T-helper 1 cell treated with Interleukin-12 subunit alpha and Interleukin-12 subunit beta and Interleukin-4 antibody, amounts not matched to agents 30 μg/mL and 1 μg/mL, for 36 hours (primary cell): ENCODE data around the gene CEP72.
A peak's percentile ranks its signal among the peaks of the same experiment; 100 is the strongest.

Experiments
- H3K27ac Mint-ChIP-seq: one replicate; pipeline ENCODE4 v1.8.0; 2021; ENCODE audit warnings: mild to moderate bottlenecking, mixed read lengths
- H3K27me3 Mint-ChIP-seq: one replicate; pipeline ENCODE4 v1.8.0; 2021; ENCODE audit warnings: low read depth, mixed read lengths
- H3K36me3 Mint-ChIP-seq: one replicate; pipeline ENCODE4 v1.8.0; 2021; ENCODE audit warnings: low read depth, mixed read lengths
- H3K4me1 Mint-ChIP-seq: one replicate; pipeline ENCODE4 v1.8.0; 2021; ENCODE audit warnings: low read depth, mixed read lengths
- H3K4me3 Mint-ChIP-seq: one replicate; pipeline ENCODE4 v1.8.0; 2021; ENCODE audit warnings: mild to moderate bottlenecking, moderate library complexity, mixed read lengths
- H3K9me3 Mint-ChIP-seq: one replicate; pipeline ENCODE4 v1.8.0; 2021; ENCODE audit warnings: mixed read lengths

The CEP72 gene

DNA sequence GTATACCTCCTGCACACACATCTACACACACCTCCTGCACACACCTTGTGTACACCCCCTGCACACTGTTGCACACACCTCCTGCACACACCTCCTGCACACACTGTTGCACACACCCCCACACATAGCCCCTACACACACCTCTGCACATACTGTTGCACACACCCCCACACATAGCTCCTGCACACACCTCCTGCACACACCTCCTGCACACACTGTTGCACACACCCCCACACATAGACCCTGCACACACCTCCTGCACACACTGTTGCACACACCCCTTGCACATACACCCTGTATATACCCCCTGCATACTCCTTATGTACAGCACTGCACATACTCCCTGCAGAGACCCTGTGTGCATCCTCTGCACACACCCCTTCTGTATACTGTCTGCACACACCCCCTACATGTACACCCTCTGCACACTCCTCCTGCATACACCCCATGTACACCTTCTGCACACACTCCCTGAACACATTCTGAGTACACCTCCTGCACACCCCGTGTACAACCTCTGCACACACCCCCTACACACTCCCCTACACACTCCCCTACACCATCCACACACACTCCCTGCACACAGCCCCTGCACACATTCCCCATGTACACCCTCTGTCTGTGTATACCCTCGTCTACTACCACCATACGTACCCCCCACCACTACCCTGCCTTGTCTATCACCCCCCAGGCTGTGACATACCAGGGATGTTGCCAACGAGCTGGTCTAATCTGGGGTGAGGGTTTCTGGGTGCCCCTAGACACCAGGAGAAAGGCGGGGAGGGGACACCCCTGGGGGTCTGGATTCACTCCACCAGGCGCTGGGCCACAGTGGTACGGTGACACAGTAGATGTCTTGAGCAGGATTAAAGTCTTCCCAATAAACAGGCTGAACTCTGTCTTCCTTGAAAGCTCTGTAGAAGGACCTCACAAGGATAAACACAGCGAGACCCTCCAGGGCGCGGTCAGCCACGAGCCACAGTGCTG lies 1.1 kb upstream of the CEP72 start:
- H3K4me1 Mint-ChIP-seq = peaks cover 32% of the 10 kb centered on the region
- H3K27ac Mint-ChIP-seq = peak overlapping the region; percentile 26
- H3K36me3 Mint-ChIP-seq = peaks cover 12% of the 10 kb centered on the region
- peak overlapping the region; percentile 55 for H3K4me3 Mint-ChIP-seq
- H3K9me3 Mint-ChIP-seq = peaks cover 4% of the 10 kb centered on the region
- no peaks in the 10 kb centered on the region for H3K27me3 Mint-ChIP-seq

DNA sequence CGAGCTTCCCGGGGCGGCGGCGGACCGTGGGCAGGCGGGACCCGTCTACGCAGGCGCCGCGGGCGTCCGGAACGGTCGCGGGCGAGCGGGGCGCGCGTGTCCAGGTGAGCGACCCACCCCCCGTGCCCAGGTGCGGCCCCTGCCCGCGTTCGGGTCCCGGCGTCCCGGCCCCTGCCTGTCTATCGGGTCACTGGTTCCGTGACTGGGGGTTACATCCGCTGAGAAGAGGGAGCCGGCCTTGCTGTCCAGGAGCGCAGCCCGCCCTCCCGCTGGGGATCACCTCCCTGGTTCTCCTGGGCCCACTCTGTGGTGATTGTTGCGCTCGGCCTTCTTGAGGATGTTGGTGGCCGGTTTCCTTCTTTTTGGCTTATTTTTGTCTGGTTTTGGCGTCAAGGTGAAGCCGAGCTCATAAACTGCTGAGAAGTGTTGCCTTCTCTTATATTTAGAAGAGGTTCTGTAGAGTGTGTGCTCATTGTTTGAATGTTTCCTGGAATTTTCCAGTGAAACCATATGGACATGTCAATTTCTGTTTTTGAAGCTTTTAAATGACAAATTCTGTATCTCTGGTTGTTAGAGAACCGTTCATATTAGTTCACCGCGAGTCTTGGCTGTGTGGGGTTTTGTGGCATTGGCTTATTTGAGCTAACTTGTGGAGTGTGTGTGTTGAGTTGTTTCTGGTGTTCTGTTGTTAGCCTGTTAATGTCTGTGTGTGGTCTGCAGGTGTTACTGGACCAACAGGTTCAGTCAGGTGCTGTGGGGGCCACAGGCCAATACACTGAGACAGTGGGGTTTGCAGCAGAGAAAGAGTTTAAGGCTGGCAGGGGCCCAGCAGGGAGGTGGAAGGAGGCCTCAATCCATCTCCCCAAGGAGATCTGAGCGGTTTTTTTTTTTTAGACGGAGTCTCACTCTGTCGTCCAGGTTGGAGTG lies 621 bp downstream of the CEP72 start:
- peaks cover 4% of the 10 kb centered on the region for H3K9me3 Mint-ChIP-seq
- peak overlapping the region; percentile 85 for H3K27ac Mint-ChIP-seq
- no peaks in the 10 kb centered on the region for H3K27me3 Mint-ChIP-seq
- peaks cover 32% of the 10 kb centered on the region for H3K4me1 Mint-ChIP-seq
- peak overlapping the region; percentile 96 for H3K4me3 Mint-ChIP-seq
- peaks cover 15% of the 10 kb centered on the region for H3K36me3 Mint-ChIP-seq

DNA sequence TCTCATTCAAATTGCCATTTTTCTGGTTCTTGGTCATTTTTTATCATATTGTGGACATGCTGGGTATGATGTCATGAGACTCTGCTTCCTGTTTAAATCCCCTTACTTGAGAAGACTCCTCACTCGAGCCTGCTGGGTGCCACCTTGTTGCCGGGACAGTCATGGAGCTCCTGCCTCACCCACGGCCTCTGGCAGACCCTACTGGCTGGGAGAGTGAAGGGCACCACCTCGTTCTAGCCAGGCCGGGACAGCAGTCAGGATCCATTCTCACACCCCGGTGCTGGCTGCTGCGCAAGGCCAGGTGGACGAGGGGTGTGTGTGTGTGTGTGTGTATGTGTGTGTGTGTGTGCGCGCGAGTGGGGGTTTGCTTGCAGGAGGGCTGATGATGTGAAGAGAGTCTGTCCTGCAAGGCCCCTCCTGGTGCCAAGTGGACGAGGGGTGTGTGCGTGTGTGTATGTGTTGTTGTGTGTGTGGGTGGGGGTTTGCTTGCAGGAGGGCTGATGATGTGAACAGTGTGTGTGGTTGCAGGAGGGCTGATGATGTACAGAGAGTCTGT lies 4.4 kb downstream of the CEP72 start:
- H3K4me1 Mint-ChIP-seq = peaks cover 27% of the 10 kb centered on the region
- peaks cover 4% of the 10 kb centered on the region for H3K9me3 Mint-ChIP-seq
- H3K27me3 Mint-ChIP-seq = no peaks in the 10 kb centered on the region
- H3K4me3 Mint-ChIP-seq = no peak overlapping the region
- H3K27ac Mint-ChIP-seq = no peak overlapping the region
- peaks cover 24% of the 10 kb centered on the region for H3K36me3 Mint-ChIP-seq

DNA sequence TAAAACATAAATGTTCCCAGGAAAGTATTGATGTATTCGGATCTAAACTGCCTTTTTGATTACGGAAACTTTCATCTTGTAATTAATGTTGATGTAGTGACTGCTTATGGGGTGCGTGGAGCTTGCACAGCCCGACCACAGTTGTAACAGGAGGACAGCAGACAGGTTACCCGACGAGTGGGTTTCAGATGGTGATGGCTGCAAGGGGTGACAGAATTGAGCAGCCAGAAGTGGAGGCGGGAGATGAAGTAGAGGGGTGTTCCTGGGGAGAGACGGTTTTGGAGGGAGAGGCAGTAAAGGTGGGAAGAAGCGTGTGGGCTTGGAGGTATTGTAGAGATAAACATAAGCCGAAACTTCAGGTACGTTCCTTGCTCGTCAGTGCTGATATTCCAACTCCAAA lies 5.8 kb downstream of the CEP72 start:
- Mint-ChIP-seq H3K27me3 (no peaks in the 10 kb centered on the region), H3K27ac (no peak overlapping the region), H3K4me1 (peaks cover 23% of the 10 kb centered on the region), H3K9me3 (peaks cover 2% of the 10 kb centered on the region), H3K36me3 (peaks cover 21% of the 10 kb centered on the region), H3K4me3 (no peak overlapping the region)

DNA sequence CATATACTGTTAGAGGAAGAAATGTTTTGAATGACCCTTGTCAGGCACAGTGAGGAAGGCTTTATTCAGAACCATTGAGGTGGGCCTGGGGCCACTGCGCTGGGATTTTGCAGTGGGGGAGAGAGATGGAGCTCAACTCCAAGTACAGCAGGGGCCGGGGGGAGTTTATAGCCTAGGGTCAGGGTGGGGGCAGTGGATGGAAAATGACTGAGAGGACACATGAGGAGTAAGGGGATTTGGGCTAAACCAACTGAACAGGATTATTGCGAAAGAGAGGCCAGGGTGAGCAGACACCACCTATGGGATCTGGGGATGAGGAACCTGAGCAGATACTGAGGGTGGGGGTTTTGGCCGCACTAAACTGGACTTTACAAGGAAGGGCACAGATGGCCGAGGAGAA lies 6.3 kb downstream of the CEP72 start:
- H3K9me3 Mint-ChIP-seq = no peaks in the 10 kb centered on the region
- no peaks in the 10 kb centered on the region for H3K27me3 Mint-ChIP-seq
- peaks cover 21% of the 10 kb centered on the region for H3K4me1 Mint-ChIP-seq
- peaks cover 20% of the 10 kb centered on the region for H3K36me3 Mint-ChIP-seq
- no peak overlapping the region for H3K4me3 Mint-ChIP-seq
- no peak overlapping the region for H3K27ac Mint-ChIP-seq

DNA sequence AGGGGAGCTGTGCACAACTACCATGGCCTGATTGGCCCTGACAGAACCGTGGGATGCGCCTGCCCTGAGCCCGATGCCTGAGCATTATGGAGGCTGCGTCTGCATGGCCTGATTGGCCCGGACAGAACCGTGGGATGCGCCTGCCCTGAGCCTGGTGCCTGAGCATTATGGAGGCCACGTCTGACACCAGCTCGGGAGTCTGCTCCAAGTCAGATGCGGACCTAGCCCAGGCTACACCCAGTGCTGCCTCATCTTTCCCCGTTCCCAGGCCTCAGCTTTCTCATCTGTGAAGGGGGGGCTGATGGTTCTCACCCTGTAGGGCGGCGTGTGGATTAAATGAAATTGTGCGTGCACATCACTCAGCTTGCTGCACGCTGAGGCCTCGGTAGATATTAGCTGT lies 7.3 kb downstream of the CEP72 start:
- Mint-ChIP-seq H3K27ac (no peak overlapping the region), H3K4me3 (no peak overlapping the region), H3K4me1 (peaks cover 16% of the 10 kb centered on the region), H3K9me3 (no peaks in the 10 kb centered on the region), H3K27me3 (no peaks in the 10 kb centered on the region), H3K36me3 (peaks cover 20% of the 10 kb centered on the region)

DNA sequence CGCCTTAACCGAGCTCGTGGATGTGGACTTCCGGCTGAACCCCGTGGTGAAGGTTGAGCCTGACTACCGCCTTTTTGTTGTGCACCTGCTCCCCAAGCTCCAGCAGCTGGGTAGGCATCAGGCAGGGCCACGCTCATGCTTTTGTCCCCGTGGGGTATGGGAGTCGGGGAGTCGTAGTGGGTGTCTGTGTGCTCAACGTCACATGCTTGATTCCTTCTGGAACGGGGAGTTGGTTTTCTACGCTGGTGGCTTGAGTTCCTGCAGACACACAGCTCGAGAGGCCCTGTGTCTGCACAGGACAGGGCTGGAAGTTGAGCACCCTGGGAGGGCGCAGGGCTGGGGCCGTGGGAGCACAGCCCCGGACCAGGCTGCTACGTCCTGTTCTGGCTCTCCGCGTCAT lies 8.0 kb downstream of the CEP72 start:
- Mint-ChIP-seq H3K36me3 (peaks cover 15% of the 10 kb centered on the region), H3K4me3 (no peak overlapping the region), H3K27ac (no peak overlapping the region), H3K27me3 (no peaks in the 10 kb centered on the region), H3K4me1 (peaks cover 12% of the 10 kb centered on the region), H3K9me3 (no peaks in the 10 kb centered on the region)

DNA sequence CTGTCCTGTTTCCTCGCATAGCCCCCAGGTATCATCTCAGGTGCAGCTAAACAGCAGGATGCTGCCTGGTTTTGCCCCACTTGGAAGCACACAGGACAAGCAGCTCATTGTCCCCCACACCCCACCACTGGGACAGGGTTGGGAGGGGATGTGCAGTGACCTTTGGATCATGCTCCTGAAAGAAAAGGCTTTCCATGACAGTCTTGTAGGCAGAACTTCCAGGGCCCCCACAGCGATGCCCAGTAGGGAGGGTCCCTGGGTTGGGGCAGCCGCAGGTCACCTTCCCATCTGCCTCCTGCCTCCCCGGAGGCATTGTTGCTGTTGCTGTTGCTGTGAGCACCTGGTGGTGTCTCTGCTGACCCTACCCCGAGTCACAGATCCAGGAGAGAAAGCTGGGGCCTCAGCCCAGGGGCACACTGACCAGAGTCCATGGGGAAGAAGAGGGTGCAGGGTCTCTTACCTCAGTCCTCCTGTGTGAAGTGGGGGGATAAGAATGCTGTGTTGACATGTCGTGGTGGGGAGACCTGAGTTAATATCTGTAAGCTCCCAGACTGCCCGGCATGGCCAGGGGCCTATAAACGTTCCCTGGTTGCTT lies 8.5 kb downstream of the CEP72 start:
- peaks cover 16% of the 10 kb centered on the region for H3K36me3 Mint-ChIP-seq

DNA sequence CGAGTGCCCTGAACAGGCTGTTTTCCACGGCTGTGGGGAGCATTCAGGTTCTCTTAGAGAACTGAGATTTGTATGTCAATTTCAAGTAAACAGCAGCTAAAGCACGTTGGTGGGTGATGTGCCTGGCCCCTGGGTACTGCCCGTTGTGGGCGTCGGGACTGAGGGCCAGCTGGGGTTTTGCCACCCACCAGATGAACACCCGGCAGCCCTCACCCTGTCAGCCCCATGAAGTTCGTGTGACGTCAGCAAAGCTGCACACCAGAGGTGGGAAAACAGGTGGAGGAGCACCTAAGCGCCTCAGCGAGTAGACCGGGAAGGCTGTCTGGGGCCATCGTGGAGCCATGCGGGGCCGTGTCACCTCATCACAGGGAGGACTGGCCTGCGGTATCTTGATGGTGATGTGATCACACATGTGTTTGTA lies 9.2 kb downstream of the CEP72 start:
- Mint-ChIP-seq H3K9me3 (no peaks in the 10 kb centered on the region), H3K27ac (no peak overlapping the region), H3K4me3 (no peak overlapping the region), H3K27me3 (no peaks in the 10 kb centered on the region), H3K36me3 (peaks cover 14% of the 10 kb centered on the region), H3K4me1 (peaks cover 4% of the 10 kb centered on the region)

More for the DNA sequence above, 8.5 kb downstream of the CEP72 start:
- Mint-ChIP-seq H3K27ac (no peak overlapping the region), H3K4me3 (no peak overlapping the region), H3K27me3 (no peaks in the 10 kb centered on the region), H3K4me1 (peaks cover 10% of the 10 kb centered on the region), H3K9me3 (no peaks in the 10 kb centered on the region)

DNA sequence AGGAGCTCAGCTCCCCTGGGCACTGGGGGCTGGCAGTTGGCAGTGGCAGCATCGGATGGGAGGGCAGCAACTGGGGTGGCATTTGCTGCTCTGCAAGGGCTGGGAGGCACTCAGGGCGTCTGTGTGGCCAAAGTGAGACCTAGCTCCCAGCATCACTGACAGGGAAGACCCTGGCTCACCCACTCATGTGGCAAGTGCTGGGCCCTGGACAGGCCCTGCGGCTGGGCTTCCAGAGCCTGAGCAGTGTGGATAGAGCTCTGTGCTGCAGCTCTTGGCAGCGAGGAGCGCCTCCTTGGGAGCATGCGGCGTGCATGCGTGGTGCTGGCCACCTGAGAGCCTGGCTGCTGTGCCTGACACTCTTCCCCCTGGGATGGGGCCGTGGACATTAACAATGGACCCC lies 10.2 kb downstream of the CEP72 start:
- Mint-ChIP-seq H3K36me3 (peaks cover 19% of the 10 kb centered on the region), H3K4me3 (no peak overlapping the region), H3K9me3 (no peaks in the 10 kb centered on the region), H3K27me3 (no peaks in the 10 kb centered on the region), H3K4me1 (no peaks in the 10 kb centered on the region), H3K27ac (no peak overlapping the region)

DNA sequence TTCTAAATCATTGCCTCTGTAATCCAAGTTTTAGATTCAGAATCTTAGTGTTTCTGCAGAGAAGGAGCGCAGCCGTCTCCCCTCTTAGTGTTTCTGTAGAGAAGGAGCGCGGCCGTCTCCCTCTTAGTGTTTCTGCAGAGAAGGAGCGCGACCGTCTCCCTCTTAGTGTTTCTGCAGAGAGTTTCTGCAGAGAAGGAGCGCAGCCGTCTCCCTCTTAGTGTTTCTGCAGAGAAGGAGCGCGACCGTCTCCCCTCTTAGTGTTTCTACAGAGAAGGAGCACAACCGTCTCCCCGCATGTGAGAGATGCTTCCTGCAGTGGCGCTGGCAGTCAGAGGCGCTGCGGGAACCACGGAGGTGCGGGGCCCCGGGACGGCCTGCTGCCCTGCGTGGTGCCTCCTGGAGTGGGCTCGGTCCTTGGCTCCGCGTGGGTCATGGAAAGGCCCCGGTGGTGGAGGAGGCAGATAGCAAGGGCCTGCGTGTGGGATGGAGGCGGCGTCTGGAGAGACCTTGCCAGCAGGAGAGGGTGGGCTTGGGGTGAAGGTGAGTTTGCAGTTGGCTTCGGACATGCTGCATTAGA lies 10.9 kb downstream of the CEP72 start:
- Mint-ChIP-seq H3K4me3 (no peak overlapping the region), H3K36me3 (peaks cover 22% of the 10 kb centered on the region), H3K27me3 (no peaks in the 10 kb centered on the region), H3K4me1 (no peaks in the 10 kb centered on the region), H3K27ac (no peak overlapping the region), H3K9me3 (no peaks in the 10 kb centered on the region)

DNA sequence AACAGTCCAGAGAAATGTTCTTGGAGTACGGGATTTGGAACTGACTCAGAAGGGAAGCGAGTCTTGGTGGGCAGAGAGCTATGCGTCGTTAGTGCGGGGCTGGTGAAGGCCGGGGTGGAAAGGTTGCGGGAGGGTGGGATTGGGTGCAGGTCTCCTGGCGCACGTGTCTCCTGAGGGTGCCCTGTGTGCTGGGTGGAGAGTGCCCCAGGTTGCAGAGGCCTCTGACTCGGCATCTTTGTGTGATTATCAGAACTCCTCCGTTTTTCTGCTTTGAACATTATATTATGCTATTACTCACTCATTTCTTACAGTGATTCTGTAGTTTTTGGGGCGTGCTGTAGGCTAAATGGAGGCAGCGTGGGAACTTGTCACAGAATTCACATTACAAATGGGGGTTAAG lies 11.4 kb downstream of the CEP72 start:
- Mint-ChIP-seq H3K9me3 (no peaks in the 10 kb centered on the region), H3K4me3 (no peak overlapping the region), H3K27me3 (no peaks in the 10 kb centered on the region), H3K36me3 (peaks cover 19% of the 10 kb centered on the region), H3K27ac (no peak overlapping the region), H3K4me1 (no peaks in the 10 kb centered on the region)

DNA sequence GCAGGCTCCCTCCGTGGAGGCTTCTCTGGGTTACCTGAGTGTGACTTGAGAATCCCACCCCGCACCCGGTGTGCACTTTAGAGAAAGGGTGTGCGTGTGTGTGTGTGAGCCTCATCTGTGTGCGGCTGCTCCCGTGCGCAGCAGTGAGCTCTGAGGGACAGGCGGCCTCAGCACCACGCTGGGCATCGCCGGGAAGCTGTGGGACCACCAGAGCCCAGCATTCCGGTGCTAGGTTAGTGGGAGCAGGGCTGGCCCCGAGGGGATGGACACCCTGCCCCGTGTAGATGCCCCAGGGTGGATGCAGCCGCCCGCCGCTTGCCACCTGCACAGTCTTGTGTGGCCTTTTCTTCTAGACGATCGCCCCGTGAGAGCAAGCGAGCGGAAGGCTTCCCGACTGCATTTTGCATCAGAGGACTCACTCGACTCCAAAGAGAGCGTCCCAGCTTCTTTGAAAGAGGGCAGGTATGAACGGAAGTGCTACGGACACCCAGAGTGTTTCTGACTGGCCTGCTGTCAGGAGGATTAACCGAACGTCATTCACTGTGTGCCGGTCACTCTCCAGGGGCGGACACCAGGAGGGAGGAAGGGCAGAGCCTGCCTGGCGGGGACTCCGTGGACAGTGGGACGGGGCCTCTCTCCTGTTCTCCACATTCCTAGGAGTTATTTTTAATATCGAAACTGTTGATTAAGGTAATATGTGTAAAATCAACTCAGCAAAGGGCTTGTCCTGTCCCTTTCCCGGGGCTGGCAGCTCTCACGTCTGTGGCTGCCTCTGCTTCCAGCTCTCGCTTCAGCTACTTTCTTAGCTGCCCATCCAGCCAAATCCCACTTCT lies 12.2 kb downstream of the CEP72 start:
- Mint-ChIP-seq H3K4me1 (no peaks in the 10 kb centered on the region), H3K9me3 (no peaks in the 10 kb centered on the region), H3K4me3 (no peak overlapping the region), H3K27me3 (no peaks in the 10 kb centered on the region), H3K27ac (no peak overlapping the region), H3K36me3 (peaks cover 18% of the 10 kb centered on the region)
